Left colon (tissue), 2 donors: ENCODE data around the gene SIRT7. TPM values are rescaled to one million over a fixed set of nuclear protein-coding genes. Genes with fewer than 3 reads are reported as not detected.
A peak's percentile ranks its signal among the peaks of the same experiment; 100 is the strongest.
"Not testable (repeated sequence)": the region's sequence is repeated elsewhere in the genome, so short reads cannot be mapped to it uniquely, and the experiment has no call there.

Source experiments
- ATAC-seq: fragments of 200-7000 bp; cut with Tn5 transposase; one replicate; pipeline ENCODE4 v1.9.1; 2020; ENCODE audit warnings: mild to moderate bottlenecking, moderate library complexity
- DNase-seq, 2 donors: peaks; one replicate each; pipeline ENCODE4 v3.0.0-alpha.2; 2020
- intact Hi-C, 2 donors: fragments of 100-400 bp; cut with DNase I in 1 of 2; cut with micrococcal nuclease in 1 of 2; formaldehyde crosslinking; loops; one replicate each; pipeline versions ENCODE4 v1.11.2 to v1.14.0; 2022; cut with DNase I, micrococcal nuclease
- total RNA-seq, 2 donors: library from RNA; stranded (reverse); fragmentation: NEBNext Ultra II Directional; extraction: Animal tissue kit (Norgen Biotek cat#: 25700); gene quantifications; one replicate each; pipeline ENCODE4 v1.2.1, GENCODE V29; 2021
- donor health status: DM: no; HTN: no; CAD: no.
- donor health status: DM: yes; HTN: yes; CAD: no.

The SIRT7 gene
- total RNA-seq, 2 donors from 2014 or later = 63.2 to 67.5 TPM

DNA sequence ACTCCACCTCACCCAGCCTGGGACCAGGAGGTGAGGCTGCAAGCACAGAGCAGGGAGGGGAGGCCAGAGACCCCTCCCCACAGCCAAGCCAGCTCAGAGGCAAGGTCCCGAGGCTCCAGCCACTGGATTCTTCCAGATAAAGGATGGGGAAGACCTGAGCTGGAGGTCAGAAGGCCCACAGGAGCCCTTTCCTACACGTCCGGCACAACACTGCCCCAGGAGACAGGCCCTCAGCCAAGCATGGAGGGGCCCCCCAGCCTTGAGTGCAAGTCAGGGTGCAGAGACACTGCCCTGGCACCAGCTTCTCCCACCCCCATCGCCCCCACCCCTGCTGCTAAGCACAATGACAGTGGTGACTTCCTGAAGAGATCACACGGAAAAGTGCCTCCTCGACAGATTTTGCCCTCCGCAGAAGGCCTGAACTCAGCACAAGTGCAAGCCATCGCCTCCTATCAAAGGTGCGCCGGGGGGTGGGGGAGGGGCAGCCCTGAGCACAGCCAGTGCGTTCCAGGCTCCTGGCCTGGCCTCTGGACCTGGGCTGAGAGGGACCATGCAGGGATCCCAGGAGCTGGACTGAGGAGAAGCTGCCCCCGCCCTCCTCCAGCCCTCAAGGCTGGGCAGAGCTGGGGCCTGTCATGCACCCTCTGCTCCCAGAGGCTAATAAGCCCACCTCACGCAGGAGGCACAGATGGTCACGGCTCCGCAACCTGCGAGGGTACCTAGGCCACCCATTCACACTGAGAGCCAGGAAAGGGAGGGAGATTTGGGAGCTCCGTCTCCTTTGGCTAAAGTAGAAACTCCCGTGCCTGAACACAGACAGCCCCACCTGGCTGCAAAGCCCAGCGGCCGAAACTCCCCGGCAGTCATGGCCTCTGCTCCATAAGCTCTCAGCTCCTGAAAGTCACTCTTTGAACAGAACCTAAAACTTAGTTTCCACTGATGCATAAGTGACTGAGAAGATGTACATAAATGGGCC lies 6.9 kb upstream of the SIRT7 start:
- DNase-seq (no peak), ATAC-seq (no peak)
- intact Hi-C loops = no loop called here

DNA sequence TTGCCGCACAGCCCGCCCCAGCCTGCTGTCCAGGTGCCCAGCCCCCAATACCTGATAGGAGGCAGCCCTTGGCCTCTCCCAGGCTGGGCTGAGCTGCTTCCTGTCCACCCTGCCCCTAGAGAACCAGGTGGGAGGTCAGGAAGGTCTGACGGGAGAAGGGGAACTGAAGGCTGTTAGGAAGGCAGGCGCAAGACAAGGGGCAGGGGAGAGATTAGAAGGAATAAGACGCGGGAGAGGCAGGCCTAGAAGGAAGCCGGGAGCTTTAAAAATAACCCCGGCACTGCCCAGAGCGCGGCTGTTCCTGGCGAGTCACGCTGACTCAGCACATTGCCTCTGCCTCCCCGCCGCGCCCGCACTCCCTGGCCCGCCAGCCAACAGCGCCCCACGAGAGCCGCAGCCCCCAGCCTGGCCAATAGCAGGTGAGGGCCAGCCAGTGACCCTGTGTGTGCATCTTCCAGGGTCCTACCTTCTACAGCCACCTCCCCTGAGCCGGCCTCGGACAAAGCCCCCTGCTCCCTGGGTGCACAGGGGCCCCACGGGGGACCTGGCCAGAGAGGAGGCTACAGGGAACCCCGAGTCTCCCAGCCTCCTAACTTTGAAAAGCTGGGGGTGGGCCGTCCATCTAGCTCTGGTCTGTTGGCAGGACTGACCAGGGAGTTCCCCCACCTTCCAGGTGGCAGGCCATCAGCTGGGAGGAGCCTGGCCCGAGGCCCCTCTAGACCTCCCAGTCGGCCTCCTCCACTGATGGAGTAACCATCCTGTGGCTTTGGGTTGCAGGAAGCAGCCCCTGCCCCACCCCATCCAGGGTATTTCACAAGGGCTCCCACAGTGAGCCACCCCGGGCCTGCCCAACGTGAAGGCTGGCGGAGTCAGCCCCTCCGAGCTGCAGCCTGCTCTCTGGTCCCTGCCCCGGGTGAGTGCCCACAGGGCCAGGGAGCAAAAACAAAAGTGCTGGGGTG lies 5.6 kb upstream of the SIRT7 start:
- intact Hi-C loops = no loop called here
- DNase-seq (peak; percentile 84 to 87), ATAC-seq (peak; percentile 46)

DNA sequence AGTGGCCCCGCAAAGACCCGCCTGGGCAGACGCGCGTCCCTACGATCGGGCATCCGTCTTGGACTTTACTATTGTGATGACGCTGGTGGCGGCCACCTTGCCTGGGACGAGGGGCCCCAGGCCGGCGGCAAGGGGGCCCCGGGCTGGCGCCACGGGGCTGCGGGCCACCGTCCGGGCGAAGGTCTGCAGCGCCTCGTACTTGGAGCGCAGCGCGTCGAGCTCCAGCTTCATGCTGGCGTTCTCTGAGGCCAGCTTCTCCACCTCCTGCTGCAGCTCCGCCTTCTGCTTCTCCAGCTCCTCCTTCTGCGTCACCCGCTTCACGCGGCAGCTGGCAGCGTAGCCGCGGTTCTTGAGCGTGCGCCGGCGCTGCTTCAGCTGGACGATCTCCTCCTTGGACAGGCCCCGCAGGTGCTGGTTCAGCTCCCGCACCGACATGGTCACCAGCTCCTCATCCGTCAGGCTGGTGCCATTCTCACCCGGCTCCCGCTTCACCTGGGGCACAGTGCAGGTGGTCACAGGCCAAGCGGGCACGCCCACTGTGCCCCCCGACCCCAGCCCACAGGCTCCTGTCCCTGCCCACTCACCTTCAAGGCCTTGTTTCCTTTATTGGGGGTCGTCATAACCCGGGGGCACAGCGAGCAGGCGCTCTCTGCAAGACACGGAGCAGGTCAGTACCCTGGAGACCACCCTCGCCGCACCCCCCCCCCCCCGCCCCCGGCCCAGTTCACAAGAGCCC lies 4.8 kb upstream of the SIRT7 start:
- intact Hi-C loops = no loop called here
- ATAC-seq (no peak), DNase-seq (no peak)

DNA sequence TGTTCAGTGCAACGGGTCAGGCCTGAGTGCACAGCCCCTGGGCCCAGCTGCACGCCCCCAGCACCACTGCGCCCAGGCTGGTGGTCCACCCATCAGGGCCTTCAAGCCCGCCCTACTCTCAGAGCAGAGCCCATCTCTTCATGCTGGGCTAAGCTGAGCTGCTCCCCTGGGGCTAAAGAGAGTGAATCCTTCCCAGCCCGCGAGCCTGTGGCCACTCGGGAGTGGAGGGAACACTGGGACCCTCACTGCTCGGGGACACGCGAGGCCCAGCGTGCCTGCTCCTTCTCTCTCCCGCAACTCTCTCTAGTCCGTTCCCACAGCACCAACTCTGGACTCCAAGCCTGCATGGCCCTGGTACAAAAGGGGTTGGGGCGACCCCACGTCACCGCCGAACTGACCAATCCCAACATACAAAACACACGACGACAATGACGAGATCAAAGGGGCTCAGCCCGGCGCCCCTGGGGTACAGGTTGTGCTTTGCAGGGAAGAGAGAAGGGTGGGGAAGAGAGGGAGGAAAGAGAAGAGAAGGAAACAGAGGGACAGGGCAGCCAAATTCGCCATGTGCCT lies 4.1 kb upstream of the SIRT7 start:
- no peak for ATAC-seq
- intact Hi-C loops = no loop called here
- DNase-seq = no peak

DNA sequence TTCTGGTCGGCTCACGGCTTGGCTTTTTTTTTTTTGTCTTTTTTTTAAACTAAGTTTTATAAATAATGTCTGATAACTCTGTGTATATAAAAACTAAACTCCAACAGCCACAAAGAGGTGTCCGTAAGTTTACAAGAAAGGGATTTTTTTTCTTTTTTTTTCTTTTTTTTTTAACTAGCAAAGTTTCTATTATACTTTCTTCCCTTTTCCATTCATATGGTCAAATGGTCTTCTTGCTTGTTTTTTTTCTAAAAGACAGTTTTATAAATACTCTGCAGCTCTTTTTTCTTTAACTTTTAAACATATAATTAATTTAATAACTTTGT lies 3.5 kb upstream of the SIRT7 start:
- ATAC-seq = no peak
- DNase-seq = no peak
- intact Hi-C loops = no loop called here

DNA sequence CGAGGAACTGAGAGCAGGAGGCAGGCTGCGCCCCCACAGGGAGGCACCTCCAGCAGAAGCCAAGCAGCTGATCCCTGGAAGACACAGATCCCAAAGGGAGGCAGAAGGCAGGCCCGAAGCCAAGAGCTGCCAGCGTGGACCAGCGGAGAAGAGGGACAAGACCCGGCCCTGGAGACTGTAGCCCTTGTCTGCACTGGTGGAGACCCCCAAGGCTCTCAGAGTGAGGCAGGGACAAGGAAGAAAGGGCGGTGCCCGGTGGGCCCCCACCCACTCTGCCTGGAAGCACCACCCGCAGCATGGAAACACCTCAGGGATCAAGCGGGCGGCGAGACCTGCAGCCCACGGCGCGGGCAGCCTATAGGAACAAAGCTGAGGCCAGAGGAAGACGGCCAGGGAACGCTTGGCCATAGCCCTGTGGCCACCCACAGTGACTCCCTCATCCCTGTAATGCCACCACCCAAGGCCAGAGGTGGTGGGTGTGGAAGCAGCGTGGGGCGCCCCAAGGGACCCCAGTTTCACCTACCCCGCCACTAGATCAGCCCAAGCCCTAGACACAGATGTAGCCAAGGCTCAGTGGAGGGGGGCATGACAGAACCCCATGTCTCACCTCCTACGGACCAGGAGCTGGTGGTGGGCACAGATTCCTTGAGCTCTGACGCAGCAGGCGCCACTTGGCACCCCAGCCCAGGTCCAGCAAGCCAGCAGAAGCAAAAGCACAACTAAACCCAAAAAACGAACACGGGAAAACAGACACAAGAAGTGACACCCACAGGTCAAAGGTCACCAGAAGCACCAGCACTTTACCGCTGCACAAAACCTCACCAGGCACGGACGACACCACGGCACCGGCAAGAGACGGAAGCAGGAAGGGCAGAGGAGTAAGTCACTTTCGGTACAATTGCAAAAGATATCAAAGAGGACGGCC lies 2.9 kb upstream of the SIRT7 start:
- intact Hi-C loops = no loop called here
- DNase-seq (no peak), ATAC-seq (no peak)

DNA sequence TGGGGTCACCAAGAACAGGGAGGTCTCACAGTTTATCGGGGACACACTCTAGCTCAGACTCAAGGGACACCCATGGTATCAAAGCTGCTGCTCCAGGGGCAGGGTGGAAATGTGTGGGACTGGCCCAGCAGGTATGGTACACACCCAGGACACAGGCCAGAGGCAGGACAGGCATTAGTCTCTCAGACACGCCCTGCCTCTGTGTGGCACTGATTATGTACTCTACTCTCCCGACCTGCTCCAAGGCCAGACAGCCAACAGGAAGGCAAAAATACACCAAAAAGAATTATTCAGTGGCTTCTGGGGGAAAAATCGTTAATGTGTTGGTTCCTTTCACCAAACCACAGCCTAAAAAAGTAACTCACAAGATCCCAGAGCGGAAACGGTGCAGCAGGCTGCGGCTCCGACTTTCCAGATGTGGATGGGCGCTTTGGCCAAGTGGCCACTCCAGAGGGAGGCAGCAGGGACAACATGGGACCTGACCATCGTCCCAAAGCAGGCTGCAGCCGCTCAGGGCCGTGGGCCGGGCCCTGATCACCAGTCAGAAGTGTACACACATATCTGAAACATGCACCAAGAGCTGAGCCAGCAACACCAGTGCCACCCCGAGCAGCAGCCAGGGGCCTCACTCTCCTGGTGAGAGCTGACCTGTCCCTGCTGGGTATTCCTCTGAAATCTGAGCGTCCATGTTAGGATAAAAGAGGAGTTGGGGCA lies 1.0 kb upstream of the SIRT7 start:
- peak; percentile 82 for ATAC-seq
- intact Hi-C loops = no loop called here

DNA sequence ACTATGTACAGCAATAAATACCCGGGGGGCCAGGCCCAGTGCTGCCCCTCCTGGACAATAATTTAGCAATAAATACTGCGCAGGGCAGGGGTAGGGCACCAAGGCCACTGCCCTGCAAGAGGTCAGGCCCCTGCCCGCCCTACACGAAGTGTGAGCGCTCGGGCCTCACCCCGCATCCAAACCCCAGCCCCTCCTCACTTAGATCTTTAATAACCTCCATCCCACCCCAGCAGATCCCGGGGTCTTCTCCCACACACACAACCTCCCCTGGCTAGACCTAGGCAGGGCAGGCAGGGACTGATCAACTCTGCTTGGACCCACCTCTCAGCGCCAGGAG lies 325 bp upstream of the SIRT7 start:
- intact Hi-C loops, DNase-seq: not testable (repeated sequence)
- ATAC-seq = peak; percentile 18

More for the DNA sequence above, 1.0 kb upstream of the SIRT7 start:
- DNase-seq = peak; percentile 82 to 88

DNA sequence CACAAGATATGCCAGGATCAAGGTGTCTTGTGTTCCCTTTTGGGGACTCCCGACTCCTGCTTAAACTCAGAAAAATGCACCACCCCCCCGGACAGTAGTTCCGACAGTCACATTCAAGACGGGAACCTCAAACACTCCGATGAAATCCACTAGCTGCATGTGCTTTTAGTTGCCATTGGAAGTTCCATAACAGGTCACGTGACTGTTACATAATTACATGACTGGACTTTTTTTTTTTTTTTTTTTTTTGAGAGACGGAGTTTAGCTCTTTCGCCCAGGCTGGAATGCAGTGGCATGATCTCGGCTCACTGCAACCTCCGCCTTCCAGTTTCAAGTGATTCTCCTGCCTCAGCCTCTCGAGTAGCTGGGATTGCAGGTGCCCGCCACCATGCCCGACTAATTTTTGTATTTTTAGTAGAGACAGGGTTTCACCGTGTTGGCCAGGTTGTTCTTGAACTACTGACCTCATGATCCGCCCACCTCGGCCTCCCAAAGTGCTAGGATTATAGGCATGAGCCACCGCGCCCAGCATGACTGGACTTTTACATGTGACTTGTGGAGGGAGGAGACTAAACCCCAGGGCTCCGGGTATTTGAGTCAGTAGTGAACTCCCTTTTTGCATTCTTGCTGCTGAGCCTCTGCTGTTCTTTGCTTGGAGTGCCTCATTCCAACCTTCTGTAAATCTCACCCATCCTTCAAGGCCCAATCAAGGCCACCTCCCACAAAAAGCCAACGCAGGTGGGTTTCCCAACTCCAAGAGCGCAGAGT lies 1.6 kb downstream of the SIRT7 start:
- peak; percentile 49 for ATAC-seq
- DNase-seq = peak; percentile 56 to 73
- intact Hi-C loops = no loop called here

DNA sequence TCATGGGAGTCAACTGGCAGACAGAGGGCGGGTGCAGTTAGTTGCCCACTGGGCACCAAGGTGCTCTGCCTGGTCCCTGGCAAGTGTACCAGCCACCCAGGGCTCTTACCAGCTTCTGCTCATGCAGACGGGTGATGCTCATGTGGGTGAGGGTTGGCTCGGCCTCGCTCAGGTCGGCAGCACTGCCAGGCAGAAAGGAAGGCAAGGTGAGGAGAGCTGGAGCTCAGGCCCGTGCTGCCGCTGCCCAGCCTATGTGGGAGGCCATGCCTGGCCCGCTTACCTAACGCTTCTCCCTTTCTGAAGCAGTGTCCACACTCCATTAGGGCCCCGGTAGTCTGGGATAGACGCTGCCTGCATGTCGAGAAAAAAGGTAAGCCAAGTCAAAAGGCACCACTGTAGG lies 2.6 kb downstream of the SIRT7 start:
- DNase-seq = no peak
- no peak for ATAC-seq
- intact Hi-C loops = no loop called here

DNA sequence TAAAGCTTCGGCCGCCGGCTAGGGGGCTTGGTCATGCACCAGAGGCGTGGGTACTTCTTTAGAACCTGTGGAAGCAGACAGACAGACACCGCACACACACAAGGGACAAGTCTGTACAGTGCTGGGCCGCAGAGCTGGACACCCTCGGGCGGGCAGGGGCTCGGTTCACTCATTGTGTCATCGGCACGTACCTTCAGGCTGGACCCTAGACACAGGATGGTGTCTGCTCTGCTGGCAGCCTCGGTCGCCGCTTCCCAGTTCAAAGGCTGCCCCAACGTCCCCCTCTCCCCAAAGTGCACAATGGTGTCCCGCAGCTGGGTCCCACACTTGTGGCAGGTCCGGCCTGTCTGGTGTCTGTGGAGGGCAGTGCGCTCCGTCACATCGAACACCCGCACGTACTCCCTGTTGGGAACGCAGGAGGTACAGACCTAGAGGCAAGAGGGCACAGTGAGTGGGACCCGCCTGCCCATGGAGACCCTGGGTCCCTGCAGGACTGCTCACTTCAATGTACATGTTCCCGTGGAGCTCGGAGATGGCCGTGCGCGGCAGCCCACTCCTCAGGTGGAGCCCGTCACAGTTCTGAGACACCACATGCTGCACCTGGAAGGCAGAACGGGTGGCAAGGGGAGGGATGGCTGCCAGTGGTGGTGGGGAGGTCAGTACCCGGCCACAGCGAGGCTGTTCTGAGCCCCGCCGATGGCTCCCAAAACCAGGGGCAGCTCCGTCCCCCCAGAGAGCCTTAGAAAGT lies 3.7 kb downstream of the SIRT7 start:
- DNase-seq (no peak), ATAC-seq (no peak)
- intact Hi-C loops = no loop called here

DNA sequence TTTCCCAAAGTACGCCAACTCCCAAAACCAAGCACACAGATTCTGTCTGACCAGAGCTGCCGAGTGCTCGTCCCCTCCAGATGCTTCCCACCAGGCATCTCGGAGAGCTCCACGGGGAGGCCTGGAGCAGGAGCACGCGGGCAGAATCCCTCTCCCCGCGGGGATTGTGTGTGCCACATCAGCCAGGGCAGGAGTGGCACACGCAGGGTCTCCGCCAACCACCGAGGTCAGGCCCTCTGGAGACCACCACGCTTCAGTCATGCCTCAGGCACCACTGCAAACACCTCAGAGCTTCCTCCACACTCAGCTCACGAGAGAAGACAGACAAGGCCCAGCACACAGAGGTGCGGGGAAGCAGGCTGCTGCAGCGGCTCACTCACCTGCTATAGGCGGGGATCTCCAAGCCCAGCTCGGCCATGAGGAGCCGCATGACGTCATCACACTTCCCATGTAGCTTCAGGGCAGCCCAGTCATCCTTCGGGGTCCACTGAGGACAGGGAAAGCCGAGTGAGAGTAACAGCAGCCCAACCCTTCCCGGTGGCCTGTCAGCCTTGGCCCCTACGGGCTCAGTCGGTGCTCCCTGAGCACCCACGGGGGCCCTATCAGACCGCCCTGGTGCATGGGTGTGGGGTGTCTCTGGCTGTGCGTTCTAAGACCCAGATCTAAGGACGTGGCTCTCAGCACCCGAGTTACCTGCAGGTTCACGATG lies 4.4 kb downstream of the SIRT7 start:
- intact Hi-C loops = no loop called here
- no peak for ATAC-seq
- no peak for DNase-seq

DNA sequence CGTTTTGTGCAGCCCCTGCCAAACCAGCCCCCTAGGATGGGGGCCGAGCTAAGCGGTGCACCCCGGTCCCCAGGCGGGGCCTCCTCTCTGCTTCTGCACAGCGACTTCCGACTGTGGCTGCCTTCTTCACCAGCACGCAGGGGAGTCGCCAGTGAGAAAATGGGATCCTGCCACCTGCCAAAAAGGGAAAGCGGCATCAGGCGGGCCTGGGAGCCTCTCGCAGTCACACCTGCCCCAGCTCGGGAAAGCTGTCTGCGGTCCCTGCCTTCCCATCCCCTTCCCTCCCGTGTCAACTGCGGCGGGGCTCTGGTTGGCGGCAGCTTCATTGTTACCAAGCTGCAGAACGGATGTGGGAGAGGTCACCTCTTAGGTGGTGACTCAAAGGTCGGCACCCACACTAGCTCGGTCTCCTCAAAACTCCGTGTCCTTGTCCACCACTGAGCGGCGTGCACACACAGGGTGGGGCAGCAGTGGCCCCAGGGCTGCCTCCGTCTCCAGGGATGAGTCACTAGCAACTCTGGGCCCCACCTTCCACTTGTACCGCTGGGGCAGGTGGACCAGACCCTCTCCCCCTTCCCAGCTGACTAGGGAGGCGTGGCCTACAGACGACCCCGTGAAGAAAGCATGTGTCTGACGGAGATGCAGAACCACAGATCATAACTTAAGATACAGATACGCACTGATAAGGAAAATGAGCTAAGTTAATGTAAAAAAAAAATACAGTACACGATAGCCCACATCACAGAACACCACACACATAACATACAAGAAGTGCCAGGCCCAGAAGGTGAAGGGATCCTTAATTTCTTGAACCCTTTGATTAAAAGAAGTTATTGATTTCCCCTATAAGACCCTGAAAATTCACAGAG lies 5.3 kb downstream of the SIRT7 start:
- intact Hi-C loops = no loop called here
- ATAC-seq (no peak), DNase-seq (no peak)

DNA sequence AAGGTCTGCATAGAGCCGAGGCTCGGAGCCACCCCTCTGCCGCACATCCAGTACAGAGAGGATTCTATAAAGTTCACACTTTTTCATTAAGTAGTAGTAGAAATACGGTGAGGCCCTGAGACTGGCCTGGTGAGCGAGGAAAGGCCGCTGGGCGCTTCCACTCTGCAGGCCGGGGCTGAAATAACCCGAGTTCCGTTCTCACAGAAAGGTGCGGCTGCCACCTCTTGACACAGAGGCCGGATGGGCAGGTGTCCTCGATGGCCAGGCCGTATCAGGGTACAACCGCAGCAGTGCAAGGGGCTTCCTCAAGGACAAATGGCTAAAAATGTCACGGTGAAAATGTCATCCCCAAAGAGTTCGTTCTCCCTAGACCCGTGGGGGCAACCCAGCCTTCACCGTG lies 6.0 kb downstream of the SIRT7 start:
- no peak for DNase-seq
- ATAC-seq = no peak
- intact Hi-C loops = no loop called here
